Vagina (tissue), 2 donors: ENCODE measurements around the gene CFAP20. TPM values are rescaled to one million over a fixed set of nuclear protein-coding genes. Genes with fewer than 3 reads are reported as not detected.

ENCODE experiments used
- DNase-seq, 2 donors: peaks; one replicate each; pipeline ENCODE4 v3.0.0-alpha.2; 2017; ENCODE audit errors: extremely low spot score in 2 of 2
- H3K27ac ChIP-seq: fragments of 200-600 bp; sonication (generic); one replicate; pipeline ENCODE4 v1.5.1; 2019
- H3K27me3 ChIP-seq: fragments of 200-600 bp; sonication (generic); one replicate; pipeline ENCODE4 v1.5.1; 2019
- H3K36me3 ChIP-seq, 2 donors: fragments of 200-600 bp; sonication (generic); one replicate each; pipeline ENCODE4 v1.5.1; 2017 to 2019
- H3K4me1 ChIP-seq: fragments of 200-600 bp; sonication (generic); one replicate; pipeline ENCODE4 v1.5.1; 2019
- H3K4me3 ChIP-seq, 2 donors: fragments of 200-600 bp; sonication (generic); 1 replicate in 1 of 2; 2 replicates in 1 of 2; pipeline ENCODE4 v1.5.1; 2016 to 2019
- H3K9me3 ChIP-seq: fragments of 200-600 bp; sonication (generic); one replicate; pipeline ENCODE4 v1.5.1; 2019
- CTCF ChIP-seq, 3 experiments: fragments of 450-650 bp in 2 of 3; fragments of 200-600 bp in 1 of 3; sonication (generic) in 1 of 3; IDR thresholded peaks; one replicate each; pipeline ENCODE4 v1.5.1; 2017 to 2019; ENCODE audit warnings: antibody characterized with exemption in 3 of 3, mild to moderate bottlenecking in 2 of 3, moderate library complexity in 2 of 3
- POLR2A ChIP-seq, 2 donors: fragments of 450-650 bp; IDR thresholded peaks; one replicate each; pipeline ENCODE4 v1.6.1; 2017; ENCODE audit warnings: antibody characterized with exemption in 2 of 2, mild to moderate bottlenecking in 2 of 2, moderate library complexity in 2 of 2
- POLR2AphosphoS5 ChIP-seq, 2 donors: sonication (generic); formaldehyde crosslinking; IDR thresholded peaks; one replicate each; pipeline ENCODE4 v1.9.0; 2017; ENCODE audit warnings: antibody characterized with exemption in 2 of 2, mild to moderate bottlenecking in 2 of 2, low read depth in 1 of 2; ENCODE audit not compliant: insufficient read depth in 1 of 2
- intact Hi-C: fragments of 100-400 bp; cut with DNase I; formaldehyde crosslinking; loops from one replicate; pipeline ENCODE4 v1.15.1; 2023
- total RNA-seq: library from RNA; depleted of rRNA; stranded (reverse); fragments of >200 nt; gene quantifications from one replicate; pipeline ENCODE4 v1.2.3, GENCODE V29; 2016

The CFAP20 gene
- total RNA-seq, 1 donor from 2014 or later: 72.7 TPM

- H3K4me1 ChIP-seq: no peaks in the 10 kb centered on the region
- TF ChIP-seq POLR2AphosphoS5 (IDR thresholded peaks at IDR 0.05; ENCODE audit: insufficient read depth in 1 of 2, low read depth in 1 of 2) (no peak), CTCF (IDR thresholded peaks at IDR 0.05) (no peak), POLR2A (IDR thresholded peaks at IDR 0.05) (no peak)
- no peaks in the 10 kb centered on the region for H3K27me3 ChIP-seq
- DNase-seq: no peak
- H3K9me3 ChIP-seq: no peaks in the 10 kb centered on the region
- no peak overlapping the region for H3K27ac ChIP-seq
- no peaks in the 10 kb centered on the region for H3K36me3 ChIP-seq
- H3K4me3 ChIP-seq: no peak overlapping the region
- intact Hi-C loops: no loop called here
These were observed 23.6 kb downstream of the CFAP20 start for GRCh38 chr16:58105631-58106030.

GRCh38 chr16:58102665-58103392, 26.4 kb downstream of the CFAP20 start:
- H3K4me1 ChIP-seq: no peaks in the 10 kb centered on the region
- H3K27me3 ChIP-seq: no peaks in the 10 kb centered on the region
- no peaks in the 10 kb centered on the region for H3K36me3 ChIP-seq
- DNase-seq: no peak
- intact Hi-C loops: no loop called here
- no peaks in the 10 kb centered on the region for H3K9me3 ChIP-seq
- TF ChIP-seq POLR2A (IDR thresholded peaks at IDR 0.05) (no peak), POLR2AphosphoS5 (IDR thresholded peaks at IDR 0.05; ENCODE audit: insufficient read depth in 1 of 2, low read depth in 1 of 2) (no peak), CTCF (IDR thresholded peaks at IDR 0.05) (no peak)
- H3K27ac ChIP-seq: no peak overlapping the region
- H3K4me3 ChIP-seq: no peak overlapping the region

GRCh38 chr16:58099956-58100300, 29.3 kb downstream of the CFAP20 start:
- intact Hi-C loops: no loop called here
- Histone ChIP-seq H3K36me3 (no peaks in the 10 kb centered on the region), H3K4me1 (no peaks in the 10 kb centered on the region), H3K4me3 (no peak overlapping the region), H3K27ac (no peak overlapping the region), H3K9me3 (no peaks in the 10 kb centered on the region), H3K27me3 (no peaks in the 10 kb centered on the region)
- no peak for DNase-seq
- TF ChIP-seq POLR2AphosphoS5 (IDR thresholded peaks at IDR 0.05; ENCODE audit: insufficient read depth in 1 of 2, low read depth in 1 of 2) (no peak), CTCF (IDR thresholded peaks at IDR 0.05) (no peak), POLR2A (IDR thresholded peaks at IDR 0.05) (no peak)

GRCh38 chr16:58099097-58099955, 29.9 kb downstream of the CFAP20 start:
- H3K36me3 ChIP-seq: no peaks in the 10 kb centered on the region
- H3K4me3 ChIP-seq: no peak overlapping the region
- H3K27ac ChIP-seq: no peak overlapping the region
- no peaks in the 10 kb centered on the region for H3K9me3 ChIP-seq
- H3K27me3 ChIP-seq: no peaks in the 10 kb centered on the region
- intact Hi-C loops: no loop called here
- TF ChIP-seq POLR2A (IDR thresholded peaks at IDR 0.05) (no peak), POLR2AphosphoS5 (IDR thresholded peaks at IDR 0.05; ENCODE audit: insufficient read depth in 1 of 2, low read depth in 1 of 2) (no peak), CTCF (IDR thresholded peaks at IDR 0.05) (no peak)
- DNase-seq: no peak
- no peaks in the 10 kb centered on the region for H3K4me1 ChIP-seq
